ENCODE measurements around the gene NXF2B. TPM values are rescaled to one million over a fixed set of nuclear protein-coding genes. Genes with fewer than 3 reads are reported as not detected.

Gene NXF2B, protein sequence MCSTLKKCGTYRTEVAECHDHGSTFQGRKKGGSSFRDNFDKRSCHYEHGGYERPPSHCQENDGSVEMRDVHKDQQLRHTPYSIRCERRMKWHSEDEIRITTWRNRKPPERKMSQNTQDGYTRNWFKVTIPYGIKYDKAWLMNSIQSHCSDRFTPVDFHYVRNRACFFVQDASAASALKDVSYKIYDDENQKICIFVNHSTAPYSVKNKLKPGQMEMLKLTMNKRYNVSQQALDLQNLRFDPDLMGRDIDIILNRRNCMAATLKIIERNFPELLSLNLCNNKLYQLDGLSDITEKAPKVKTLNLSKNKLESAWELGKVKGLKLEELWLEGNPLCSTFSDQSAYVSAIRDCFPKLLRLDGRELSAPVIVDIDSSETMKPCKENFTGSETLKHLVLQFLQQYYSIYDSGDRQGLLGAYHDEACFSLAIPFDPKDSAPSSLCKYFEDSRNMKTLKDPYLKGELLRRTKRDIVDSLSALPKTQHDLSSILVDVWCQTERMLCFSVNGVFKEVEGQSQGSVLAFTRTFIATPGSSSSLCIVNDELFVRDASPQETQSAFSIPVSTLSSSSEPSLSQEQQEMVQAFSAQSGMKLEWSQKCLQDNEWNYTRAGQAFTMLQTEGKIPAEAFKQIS
- 0.03 TPM in 2 of 5 replicates, not detected in the others for total RNA-seq (2022; extraction: Qiagen RNA extraction)

GRCh38 chrX:102439908-102440307 lies at the start of gene NXF2B:
Gene NXF2B (minus strand): TSS chrX:102440008. CDS start chrX:102380036, 59,972 bp downstream.

GRCh38 chrX:102471762-102472220 lies 32.0 kb upstream of the NXF2B start, which contains the start of gene TCP11X2:
Gene TCP11X2 (minus strand): TSS chrX:102471812.

Other genes starting within 250 kb of the NXF2B start
- not detected in 5 replicates for gene TCP11X1, start 224.7 kb downstream of the NXF2B start, total RNA-seq (2022; extraction: Qiagen RNA extraction)
- 0.03 TPM in 2 of 5 replicates, not detected in the others for gene NXF2, start 192.8 kb downstream of the NXF2B start, total RNA-seq (2022; extraction: Qiagen RNA extraction)
- gene TCP11X2, start 31.8 kb upstream of the NXF2B start, total RNA-seq (2022; extraction: Qiagen RNA extraction), result not detected in 5 replicates
- gene TMSB15A, start 76.7 kb upstream of the NXF2B start, total RNA-seq (2022; extraction: Qiagen RNA extraction), result 0.33 to 0.81 TPM (median 0.56 TPM) in 5 replicates
- 8.1 to 13.3 TPM (median 9.2 TPM) in 5 replicates for gene ARMCX5, start 159.5 kb upstream of the NXF2B start, total RNA-seq (2022; extraction: Qiagen RNA extraction)
- 0.24 to 0.30 TPM (median 0.25 TPM) in 5 replicates for gene GPRASP1, start 211.5 kb upstream of the NXF2B start, total RNA-seq (2022; extraction: Qiagen RNA extraction)